Colonic mucosa (tissue), 4 donors: Measurements from ENCODE around the gene CHD5. TPM values are rescaled to one million over a fixed set of nuclear protein-coding genes. Genes with fewer than 3 reads are reported as not detected.

Experiments
- DNase-seq: peaks from one replicate; pipeline ENCODE4 v3.0.0-alpha.2; 2020
- H3K27ac ChIP-seq: fragments of 200-600 bp; one replicate; pipeline ENCODE4 v1.8.0; 2021
- H3K27me3 ChIP-seq: fragments of 200-600 bp; one replicate; pipeline ENCODE4 v1.8.0; 2021
- H3K36me3 ChIP-seq: fragments of 200-600 bp; one replicate; pipeline ENCODE4 v1.8.0; 2021
- H3K4me1 ChIP-seq: fragments of 200-600 bp; one replicate; pipeline ENCODE4 v1.8.0; 2021; ENCODE audit warnings: mild to moderate bottlenecking
- H3K4me3 ChIP-seq: fragments of 200-600 bp; one replicate; pipeline ENCODE4 v1.8.0; 2021
- H3K9ac ChIP-seq, 2 donors: one replicate each; pipeline ENCODE4 v1.7.0; 2013; ENCODE audit warnings: control low read depth in 2 of 2, low read depth in 2 of 2, low read length in 2 of 2
- H3K9me3 ChIP-seq: fragments of 200-600 bp; one replicate; pipeline ENCODE4 v1.8.0; 2021
- intact Hi-C: fragments of 100-400 bp; cut with DNase I; formaldehyde crosslinking; loops from one replicate; pipeline ENCODE4 v1.14.1; 2022
- total RNA-seq, 2 donors: library from RNA; stranded (reverse); fragmentation: NEBNext Ultra II Directional in 1 of 2; extraction: Animal tissue kit (Norgen Biotek cat#: 25700) in 1 of 2; gene quantifications; one replicate each; pipeline ENCODE4 v1.2.1, GENCODE V29; 2021
- TF ChIP-seq, protein P1 (sequence below): fragments of 200-600 bp; IDR thresholded peaks from one replicate; pipeline ENCODE4 v1.8.0; 2022; ENCODE audit warnings: antibody characterized with exemption, mild to moderate bottlenecking
- donor health status: healthy.
- donor health status: DM: no; HTN: no; CAD: no.
- donor health status: DM: no; HTN: no; CAD: no.

The CHD5 gene
- total RNA-seq, 2 donors from 2014 or later = 0.35 to 0.69 TPM

DNA sequence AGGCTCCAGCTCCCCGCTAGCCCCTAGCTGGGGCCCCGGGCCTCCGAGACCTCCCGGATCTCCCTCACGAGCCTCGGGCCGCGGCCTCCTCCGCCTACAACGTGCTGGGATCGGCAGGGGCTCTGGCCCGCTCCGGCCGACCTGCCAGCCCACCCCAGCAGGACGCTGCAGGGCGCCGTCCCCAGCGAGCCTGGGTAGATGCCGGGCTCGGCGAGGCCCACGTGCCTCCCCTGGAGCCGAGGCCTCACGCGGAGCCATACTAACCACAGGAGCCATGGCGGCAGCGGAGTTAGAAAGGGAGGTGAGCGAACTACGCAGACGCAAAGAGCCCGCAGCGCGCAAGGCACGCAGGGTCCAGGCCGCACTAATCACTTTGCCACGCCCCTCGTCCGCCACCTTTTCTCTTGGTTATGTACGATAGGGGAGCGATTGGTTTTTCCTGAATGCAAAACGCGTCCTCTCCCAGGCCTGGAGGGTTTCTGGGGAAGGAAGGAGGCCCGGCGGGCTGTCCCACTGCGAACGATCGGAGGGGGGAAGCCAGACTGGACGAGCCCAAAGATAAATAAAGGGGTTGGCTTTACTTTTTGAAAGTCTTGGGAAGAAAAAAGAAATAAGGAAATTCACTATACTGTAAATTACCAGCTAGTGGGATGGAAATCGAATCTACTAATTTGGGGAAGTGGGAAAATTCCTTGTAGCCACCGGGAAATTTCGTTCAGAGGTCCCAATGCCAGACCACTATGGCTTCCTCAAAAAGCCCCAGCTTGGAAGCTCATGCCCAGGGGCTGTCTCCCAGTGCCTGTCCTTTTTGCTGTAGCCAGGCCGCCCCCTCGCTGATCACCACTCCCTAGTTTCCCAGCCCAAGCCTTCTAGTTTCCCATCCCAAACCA, 19.4 kb upstream of the CHD5 start, which contains the start of gene RPL22:
TSS of gene RPL22 (minus strand) at position 298 of the 890 bp plus-strand sequence. CDS start at position 276, 22 bp downstream.
- H3K9me3 ChIP-seq = no peaks in the 10 kb centered on the region
- intact Hi-C loops = no loop called here
- peak within 1 kb of the TSS; percentile 73 for H3K27ac ChIP-seq
- TF ChIP-seq, protein P1, sequence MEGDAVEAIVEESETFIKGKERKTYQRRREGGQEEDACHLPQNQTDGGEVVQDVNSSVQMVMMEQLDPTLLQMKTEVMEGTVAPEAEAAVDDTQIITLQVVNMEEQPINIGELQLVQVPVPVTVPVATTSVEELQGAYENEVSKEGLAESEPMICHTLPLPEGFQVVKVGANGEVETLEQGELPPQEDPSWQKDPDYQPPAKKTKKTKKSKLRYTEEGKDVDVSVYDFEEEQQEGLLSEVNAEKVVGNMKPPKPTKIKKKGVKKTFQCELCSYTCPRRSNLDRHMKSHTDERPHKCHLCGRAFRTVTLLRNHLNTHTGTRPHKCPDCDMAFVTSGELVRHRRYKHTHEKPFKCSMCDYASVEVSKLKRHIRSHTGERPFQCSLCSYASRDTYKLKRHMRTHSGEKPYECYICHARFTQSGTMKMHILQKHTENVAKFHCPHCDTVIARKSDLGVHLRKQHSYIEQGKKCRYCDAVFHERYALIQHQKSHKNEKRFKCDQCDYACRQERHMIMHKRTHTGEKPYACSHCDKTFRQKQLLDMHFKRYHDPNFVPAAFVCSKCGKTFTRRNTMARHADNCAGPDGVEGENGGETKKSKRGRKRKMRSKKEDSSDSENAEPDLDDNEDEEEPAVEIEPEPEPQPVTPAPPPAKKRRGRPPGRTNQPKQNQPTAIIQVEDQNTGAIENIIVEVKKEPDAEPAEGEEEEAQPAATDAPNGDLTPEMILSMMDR = no peak
- no peaks in the 10 kb centered on the region for H3K36me3 ChIP-seq
- no peaks in the 10 kb centered on the region for H3K27me3 ChIP-seq
- H3K4me1 ChIP-seq = peaks cover 6% of the 10 kb centered on the region
- H3K9ac ChIP-seq = peak within 1 kb of the TSS; percentile 92 to 97
- H3K4me3 ChIP-seq = peak within 1 kb of the TSS; percentile 100
- DNase-seq = peak; percentile 98

DNA sequence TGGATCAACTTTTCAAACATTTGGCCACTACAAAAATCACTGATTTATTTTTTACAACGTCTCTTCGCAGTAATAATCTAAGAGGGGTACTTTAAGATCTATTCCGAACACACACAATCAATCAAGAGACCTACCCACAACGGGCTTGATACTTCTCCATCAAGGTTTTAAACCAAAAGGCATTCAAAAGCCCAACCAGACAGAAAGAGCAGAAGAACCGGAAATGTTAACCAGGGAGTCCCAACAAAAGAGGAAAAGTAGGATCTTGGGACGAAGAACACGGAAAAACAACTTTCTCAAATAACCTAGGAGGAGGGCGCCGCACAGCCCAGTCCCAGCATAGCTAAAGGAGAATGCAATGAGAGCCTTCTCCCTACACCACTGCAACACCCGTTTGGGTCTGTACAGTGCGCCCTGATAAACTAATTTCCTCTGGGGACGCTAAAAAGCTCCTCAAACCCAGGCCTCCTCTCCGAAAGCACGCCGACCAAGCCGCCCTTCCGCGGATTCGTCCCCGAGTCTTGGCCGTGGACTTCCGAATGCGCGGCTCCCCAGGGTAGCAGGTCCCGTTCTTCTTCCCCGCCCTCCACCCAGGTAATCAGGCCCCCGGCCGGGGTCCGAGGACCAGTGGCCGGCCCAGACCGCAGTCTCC, 18.7 kb upstream of the CHD5 start:
- DNase-seq = peak; percentile 37
- Histone ChIP-seq H3K4me1 (peaks cover 6% of the 10 kb centered on the region), H3K27ac (peak overlapping the region; percentile 73), H3K36me3 (no peaks in the 10 kb centered on the region), H3K27me3 (no peaks in the 10 kb centered on the region), H3K9ac (peak overlapping the region; percentile 92 to 97), H3K4me3 (peak overlapping the region; percentile 100), H3K9me3 (no peaks in the 10 kb centered on the region)
- intact Hi-C loops = no loop called here
- TF ChIP-seq, protein P1 = no peak

DNA sequence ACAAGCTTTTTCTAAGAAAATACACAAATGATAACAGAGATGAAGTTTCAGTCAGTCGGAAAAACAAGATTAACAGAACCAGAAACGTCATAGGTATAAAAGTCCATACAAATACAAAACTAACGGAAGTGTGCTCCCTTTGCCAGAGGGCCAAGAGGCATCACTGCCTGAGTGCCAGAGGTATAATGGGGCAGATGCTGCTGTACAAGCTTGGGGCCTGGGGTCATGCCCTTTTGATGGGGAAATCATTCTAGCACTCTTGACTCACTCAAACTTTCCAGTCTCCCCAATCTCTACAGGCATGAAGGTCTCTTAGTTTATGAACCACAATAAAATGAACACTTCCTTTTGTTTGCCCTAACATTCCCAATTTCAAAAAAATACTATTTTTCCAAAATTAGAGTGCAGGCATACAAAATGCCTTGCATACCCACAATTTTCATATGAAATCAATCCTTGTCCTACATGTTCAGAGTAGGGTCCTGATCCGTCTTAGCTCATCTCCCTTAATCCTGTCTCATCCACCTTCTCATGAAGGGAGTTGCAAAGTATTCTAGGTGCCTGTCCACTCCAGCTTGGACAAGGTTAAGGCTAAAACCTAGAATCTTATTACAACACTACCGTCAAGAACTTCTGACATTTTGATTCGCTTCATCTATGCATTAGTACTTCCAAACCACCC, 17.8 kb upstream of the CHD5 start:
- peak overlapping the region; percentile 100 for H3K4me3 ChIP-seq
- intact Hi-C loops = no loop called here
- DNase-seq = no peak
- TF ChIP-seq, protein P1 = no peak
- peaks cover 6% of the 10 kb centered on the region for H3K4me1 ChIP-seq
- peaks cover 2% of the 10 kb centered on the region for H3K36me3 ChIP-seq
- H3K9ac ChIP-seq = peak overlapping the region in 1 of 2 donors; percentile 97
- H3K27ac ChIP-seq = no peak overlapping the region
- H3K27me3 ChIP-seq = no peaks in the 10 kb centered on the region
- no peaks in the 10 kb centered on the region for H3K9me3 ChIP-seq

DNA sequence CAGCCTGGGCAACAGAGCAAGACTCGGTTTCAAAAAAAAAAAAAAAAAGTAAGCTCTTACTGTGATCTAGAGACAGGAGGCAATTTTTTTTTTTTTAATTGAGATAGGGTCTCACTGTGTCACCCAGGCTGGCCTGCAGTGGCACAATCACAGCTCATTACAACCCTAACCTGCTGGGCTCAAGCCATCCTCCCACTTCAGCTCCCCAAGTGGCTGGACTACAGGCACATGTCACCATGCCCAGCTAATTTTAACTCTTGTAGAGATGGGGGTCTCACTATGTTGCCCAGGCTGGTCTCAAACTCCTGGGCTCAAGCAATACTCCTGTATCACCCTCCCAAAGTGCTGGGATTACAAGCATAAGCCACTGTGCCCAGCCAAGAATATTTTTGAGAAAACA, 11.8 kb upstream of the CHD5 start:
- TF ChIP-seq, protein P1 = no peak
- Histone ChIP-seq H3K4me3 (no peak overlapping the region), H3K9me3 (no peaks in the 10 kb centered on the region), H3K27ac (no peak overlapping the region), H3K9ac (no peak overlapping the region), H3K4me1 (no peaks in the 10 kb centered on the region), H3K27me3 (no peaks in the 10 kb centered on the region), H3K36me3 (peaks cover 9% of the 10 kb centered on the region)
- no peak for DNase-seq
- intact Hi-C loops = no loop called here

DNA sequence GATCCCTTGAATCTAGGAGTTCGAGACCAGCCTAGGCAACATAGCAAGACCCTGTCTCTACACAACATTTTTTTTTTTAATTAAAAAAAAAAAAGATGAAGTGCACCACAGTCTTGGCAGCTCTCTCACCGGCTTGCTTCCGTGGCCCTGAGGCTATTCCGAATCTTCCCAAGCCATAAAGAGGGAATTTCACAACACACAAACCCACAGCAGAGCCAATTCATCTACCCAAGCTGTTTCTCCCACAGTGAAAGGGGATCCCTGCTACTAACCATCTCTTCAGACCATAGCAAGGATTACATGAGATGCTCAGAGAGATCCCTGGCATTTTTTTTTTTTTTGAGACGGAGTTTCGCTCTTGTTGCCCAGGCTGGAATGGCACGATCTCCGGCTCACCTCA, 8.3 kb upstream of the CHD5 start:
- no peak for DNase-seq
- H3K9me3 ChIP-seq = no peaks in the 10 kb centered on the region
- no peak overlapping the region for H3K27ac ChIP-seq
- H3K27me3 ChIP-seq = no peaks in the 10 kb centered on the region
- H3K36me3 ChIP-seq = peaks cover 9% of the 10 kb centered on the region
- TF ChIP-seq, protein P1 = no peak
- H3K9ac ChIP-seq = no peak overlapping the region
- intact Hi-C loops = no loop called here
- no peaks in the 10 kb centered on the region for H3K4me1 ChIP-seq
- H3K4me3 ChIP-seq = no peak overlapping the region
